ENCODE data around the gene NBPF6.
"Not testable (repeated sequence)": the region's sequence is repeated elsewhere in the genome, so short reads cannot be mapped to it uniquely, and the experiment has no call there.

Gene NBPF6, protein sequence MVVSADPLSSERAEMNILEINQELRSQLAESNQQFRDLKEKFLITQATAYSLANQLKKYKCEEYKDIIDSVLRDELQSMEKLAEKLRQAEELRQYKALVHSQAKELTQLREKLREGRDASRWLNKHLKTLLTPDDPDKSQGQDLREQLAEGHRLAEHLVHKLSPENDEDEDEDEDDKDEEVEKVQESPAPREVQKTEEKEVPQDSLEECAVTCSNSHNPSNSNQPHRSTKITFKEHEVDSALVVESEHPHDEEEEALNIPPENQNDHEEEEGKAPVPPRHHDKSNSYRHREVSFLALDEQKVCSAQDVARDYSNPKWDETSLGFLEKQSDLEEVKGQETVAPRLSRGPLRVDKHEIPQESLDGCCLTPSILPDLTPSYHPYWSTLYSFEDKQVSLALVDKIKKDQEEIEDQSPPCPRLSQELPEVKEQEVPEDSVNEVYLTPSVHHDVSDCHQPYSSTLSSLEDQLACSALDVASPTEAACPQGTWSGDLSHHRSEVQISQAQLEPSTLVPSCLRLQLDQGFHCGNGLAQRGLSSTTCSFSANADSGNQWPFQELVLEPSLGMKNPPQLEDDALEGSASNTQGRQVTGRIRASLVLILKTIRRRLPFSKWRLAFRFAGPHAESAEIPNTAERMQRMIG

DNA sequence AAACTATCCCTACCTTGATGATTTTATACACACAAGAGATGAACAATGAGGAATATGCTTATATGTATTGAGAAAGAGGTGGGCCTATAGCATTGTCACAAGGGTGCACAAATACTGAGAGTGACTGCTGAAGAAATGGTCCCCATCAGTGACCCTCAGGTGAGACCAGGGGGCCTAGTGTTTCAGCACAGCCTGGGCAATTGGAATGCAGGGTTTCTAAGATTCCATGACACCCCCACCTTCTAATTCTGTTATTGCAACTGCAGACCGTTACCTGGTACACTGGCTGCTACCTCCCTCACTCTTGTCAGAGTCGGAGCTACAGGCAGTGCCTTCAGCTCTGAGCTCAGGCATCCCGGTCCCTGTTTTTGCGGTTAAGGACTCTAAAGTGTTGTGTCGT lies at the start of gene NBPF6:
Gene NBPF6, plus strand, starts transcription at position 301 of the 400 bp plus-strand sequence. CDS start 259 bp downstream, outside the sequence.
- DNase-seq = not testable (repeated sequence)

DNA sequence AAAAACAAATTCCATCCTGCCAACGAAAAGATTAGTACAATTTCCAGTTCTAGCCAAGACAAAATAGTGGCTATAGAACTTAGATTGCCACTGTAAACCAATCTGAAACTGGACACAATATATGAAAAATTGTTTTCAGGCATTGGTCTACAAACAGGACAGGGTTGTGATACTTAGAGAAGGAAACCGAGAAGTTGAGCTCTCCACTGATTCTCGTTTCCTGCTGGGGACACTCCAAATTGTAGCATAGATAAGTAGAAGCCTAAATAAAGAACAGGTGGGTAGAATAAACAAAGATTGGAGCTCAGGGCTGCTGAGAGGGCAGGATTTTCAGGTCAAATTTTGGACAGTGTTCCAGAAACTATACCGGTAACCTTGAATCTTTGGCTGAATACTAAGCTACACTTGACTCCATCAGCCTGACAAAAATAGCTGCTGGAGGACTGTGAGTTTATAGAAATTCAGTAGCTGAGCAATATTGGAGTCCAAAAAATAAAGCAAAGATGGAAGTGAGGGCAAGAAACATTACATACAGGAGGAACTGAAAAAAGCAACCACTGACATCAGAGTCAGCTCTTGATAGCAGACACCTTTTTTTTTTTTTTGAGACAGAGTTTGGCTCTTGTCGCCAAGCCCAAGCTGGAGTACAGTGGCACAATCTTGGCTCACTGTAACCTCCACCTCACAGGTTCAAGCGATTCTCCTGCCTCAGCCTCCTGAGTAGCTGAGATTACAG lies 38.9 kb upstream of the NBPF6 start:
- DNase-seq = not testable (repeated sequence)

DNA sequence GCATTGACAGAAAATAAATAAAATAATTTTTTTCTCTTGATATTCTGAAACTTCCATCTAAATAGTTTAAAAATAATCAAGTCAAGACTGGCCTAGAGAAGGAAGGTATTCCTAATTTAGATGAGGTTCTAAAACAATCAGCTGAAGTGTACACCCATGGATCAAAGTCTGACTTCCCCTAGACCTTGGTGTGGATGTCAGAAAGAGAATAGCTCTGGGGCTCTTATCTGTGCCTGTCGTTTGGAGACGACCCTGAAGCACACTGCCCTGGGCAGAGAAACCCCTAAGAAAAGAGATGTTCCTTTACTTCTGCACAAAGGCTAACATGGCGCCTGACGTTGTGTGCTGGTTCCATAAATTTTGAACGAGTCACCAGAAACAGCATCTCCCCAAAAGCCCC lies 30.0 kb upstream of the NBPF6 start:
- not testable (repeated sequence) for DNase-seq

DNA sequence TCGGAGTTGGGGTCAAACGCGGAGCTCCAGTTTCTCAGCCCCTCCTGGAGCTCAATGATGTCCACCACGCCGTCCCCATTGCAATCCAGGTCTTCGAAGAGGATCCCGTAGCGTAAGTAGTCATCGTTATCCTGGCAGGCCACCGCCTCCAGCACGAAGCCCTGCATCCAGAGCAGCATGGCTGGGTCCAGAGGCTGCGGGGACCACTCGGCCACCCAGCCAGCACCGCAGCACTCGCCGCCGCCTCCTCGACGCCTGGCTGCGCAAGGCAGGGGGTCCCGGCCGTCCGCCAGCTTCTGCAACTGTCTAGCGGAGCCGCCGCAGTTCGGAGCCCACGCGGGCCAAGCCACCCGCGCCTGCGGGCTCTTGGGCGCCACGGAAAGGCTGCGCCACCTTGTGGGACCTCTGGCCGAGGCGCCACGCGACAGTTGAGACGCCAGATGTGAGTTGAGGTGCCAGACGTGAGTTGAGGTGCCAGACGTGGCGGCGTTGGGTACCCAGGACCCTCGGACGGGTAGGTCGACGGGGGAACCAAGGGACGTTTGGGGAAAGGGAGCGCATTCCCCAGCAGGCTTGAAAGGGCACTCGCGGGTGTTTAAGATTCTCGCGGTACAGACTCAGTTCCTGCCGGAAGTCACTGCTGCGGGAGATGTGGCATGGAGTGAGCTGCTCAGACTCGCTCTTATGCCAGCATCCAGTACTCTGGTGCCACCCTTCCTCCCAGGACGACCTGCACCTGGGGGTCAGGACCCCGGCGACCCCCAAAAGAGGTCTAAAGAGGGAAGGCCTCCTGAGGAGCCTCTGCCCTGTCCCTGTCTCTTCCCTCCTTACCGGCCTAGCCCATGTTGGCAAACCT lies 28.9 kb upstream of the NBPF6 start:
- not testable (repeated sequence) for DNase-seq

DNA sequence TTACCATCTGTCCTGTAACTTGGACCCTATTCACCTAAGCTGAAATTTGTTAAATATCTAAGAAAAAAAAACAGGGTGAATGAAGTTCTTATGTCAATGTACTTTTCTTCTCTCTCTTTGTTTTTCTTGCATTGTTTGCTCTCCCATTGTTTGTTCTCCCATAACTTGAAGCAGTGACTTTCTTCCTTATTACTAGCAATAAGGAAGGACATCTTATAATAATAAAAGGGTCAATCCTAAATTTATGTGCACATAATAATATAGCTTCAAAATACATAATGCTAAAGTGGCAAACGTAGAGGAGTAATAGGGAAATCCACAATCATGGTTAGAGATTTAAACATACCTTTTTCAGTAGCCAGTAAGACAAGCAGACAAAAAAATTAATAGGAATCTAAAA lies 23.3 kb upstream of the NBPF6 start:
- not testable (repeated sequence) for DNase-seq

DNA sequence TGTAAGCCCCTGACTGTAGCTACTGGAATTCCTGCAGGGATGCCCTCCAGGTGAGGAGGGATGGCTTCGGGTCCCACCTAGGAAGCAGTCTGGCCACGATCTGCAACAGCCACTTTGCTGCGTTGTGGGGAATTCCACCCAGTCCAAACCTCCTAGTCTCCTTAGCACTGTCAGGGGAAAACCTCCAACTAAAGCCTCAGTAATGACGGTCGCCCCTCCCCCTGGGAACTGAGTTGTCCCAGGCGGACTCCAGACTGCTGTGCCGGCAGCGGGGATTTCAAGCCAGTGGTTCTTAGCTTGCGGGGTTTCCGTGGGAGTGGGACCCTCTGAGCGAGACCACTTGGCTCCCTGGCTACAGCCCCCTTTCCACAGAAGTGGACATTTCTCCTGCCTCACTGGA lies 18.1 kb upstream of the NBPF6 start:
- not testable (repeated sequence) for DNase-seq

DNA sequence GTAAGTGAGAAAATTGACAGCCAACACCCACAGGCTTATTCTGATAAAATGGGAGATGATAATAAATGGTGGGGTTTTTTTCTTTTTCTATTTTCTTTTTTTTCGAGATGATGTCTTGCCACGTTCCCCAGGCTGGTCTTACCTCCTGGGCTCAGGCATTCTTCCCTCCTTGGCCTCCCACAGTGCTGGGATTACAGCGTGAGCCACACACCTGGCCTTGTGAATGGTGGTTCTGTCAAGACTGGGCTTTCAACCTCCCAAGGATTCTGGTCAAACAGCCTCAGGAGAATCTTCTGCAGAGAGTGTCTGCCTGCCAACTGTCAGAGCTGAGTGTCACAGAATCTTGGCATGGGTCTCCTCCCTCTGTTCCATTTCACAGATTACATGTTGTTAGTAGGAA lies 16.7 kb upstream of the NBPF6 start:
- not testable (repeated sequence) for DNase-seq

DNA sequence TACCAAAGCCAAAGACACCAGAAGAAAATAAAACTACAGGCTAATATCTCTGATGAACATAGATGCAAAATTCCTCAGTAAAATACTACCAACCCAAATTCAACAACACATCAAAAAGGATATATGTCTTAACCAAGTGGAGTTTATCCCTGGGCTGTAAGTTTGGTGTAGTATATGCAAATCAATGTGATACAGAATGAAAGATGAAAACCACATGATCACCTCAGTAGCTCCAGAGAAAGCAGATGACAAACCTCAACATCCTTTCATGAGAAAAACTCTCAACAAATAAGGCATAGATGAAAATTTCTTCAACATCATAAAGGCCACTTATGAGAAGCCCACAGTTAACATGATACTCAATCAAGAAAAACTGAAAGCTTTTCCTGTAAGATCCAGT lies 11.6 kb upstream of the NBPF6 start:
- not testable (repeated sequence) for DNase-seq

DNA sequence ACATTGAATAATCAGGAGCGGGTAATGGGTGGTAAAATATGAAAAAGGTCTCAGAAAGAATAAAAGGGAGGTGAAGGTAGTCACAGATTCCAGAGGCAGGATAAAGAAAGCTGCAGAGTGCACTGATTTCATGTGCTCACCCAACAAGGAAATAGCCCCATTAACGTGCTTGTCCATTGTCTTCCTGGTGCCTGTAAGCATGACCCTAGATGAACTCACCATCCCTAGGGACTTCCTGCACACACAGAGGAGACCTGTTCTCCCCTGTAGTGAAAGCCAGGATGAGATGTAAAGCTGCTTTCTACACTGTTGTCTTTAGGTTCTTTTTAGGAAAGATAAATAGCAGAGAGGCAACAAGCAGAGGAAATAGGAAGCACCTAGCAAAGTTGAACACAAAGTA lies 4.4 kb downstream of the NBPF6 start:
- DNase-seq = not testable (repeated sequence)

DNA sequence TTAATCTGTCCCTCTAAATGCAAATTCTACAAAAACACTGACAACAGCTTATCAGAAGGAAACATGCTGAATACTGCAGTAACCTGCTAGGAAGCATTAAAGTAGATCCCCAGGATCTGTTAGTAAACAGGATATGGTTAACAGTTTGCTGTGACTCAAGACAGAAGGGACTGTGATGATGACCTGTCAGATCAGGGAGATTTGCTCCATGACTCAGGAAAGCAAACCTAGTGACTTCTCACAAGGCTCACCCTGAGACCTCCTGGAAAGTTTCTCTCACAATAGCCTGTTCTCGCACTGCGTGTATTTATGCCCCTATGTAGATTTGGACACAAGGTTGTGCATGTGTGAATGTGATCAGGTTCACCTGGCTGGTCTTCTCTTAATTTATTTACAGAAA lies 8.5 kb downstream of the NBPF6 start:
- DNase-seq = not testable (repeated sequence)

DNA sequence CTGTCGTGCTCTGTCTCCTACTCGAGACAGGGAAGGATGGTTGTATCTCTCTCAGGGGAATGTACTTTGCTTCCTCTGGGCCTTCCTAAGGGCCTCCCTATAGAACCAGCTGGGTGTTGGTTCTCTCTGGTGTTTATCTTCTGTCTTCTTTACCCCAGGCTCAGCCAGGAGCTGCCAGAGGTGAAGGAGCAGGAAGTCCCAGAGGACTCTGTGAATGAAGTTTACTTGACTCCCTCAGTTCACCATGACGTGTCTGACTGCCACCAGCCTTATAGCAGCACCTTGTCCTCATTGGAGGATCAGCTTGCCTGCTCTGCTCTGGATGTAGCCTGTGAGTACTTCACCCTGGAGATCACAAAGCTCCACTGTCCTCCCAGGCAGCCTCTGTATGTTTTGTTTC lies 11.6 kb downstream of the NBPF6 start:
- not testable (repeated sequence) for DNase-seq

DNA sequence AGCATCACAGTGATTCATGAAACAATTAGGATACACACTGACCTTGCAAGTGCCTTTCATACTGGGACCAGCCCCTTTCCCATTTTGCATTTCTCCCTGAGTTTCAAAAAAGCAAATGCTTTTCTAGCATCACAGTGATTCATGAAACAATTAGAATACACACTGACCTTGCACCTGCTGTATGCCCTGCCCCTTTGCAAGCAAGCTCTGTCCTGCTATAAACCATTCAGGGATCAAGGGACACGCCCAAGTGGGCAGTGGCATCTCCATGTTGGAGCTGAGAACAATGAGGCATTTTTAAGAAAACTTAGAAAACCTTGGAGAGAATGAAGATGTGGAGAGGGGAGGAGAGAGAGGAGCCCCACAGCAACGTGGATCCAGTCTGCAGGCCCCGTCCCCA lies 13.8 kb downstream of the NBPF6 start:
- not testable (repeated sequence) for DNase-seq

DNA sequence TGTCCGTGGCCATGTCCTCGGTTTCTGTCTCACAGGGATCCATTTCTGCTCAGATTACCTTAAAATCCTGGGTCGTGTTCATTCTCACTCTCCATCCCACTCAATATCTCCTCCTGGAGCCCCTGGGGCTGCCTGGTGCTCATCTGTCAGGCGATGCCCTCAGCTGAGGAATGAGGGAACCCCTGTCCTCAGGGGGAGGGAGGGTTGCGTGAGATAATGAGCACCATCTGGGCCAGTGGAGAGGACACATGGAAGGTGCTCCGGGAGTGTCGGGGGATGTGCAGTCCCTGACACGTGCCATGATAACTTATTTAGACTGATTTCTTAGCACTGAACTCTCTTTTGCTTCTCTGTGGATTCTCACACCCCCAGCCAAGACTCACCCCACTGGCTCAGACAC lies 16.0 kb downstream of the NBPF6 start:
- not testable (repeated sequence) for DNase-seq

DNA sequence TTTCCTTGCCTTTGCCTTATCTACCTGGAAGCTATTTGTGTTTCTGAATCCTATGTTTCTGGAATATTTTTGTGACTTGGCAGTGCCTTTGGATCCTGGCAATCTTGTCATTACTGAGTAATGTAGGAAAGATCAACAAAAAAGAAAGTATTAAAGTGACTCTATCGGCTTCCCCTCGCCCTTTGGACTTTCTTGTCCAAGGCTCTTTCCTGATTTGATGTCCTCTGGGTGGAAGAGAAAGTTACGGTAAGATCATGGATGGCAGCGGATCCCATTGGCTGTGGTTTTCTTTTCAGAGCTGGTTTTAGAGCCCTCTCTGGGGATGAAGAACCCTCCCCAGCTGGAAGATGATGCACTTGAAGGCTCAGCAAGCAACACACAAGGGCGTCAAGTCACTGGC lies 17.0 kb downstream of the NBPF6 start:
- not testable (repeated sequence) for DNase-seq

DNA sequence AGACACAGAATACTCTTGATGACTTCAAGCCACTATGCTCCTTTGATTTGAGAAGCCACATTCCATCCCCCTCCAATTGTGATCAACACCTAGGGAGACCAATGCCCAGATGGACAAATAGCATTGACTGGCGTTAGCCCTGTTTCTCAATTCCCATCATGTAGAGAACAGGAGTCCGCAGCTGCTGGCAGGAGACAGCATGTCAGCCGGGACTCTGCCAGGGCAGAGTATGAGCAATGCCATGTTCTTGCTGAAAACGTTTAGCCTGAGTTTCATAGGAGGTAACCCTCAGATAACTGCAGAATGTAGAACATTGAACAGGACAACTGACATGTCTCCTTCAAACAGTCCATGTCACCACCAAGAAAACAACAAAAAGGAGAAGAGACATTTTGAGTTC lies 20.6 kb downstream of the NBPF6 start:
- not testable (repeated sequence) for DNase-seq

DNA sequence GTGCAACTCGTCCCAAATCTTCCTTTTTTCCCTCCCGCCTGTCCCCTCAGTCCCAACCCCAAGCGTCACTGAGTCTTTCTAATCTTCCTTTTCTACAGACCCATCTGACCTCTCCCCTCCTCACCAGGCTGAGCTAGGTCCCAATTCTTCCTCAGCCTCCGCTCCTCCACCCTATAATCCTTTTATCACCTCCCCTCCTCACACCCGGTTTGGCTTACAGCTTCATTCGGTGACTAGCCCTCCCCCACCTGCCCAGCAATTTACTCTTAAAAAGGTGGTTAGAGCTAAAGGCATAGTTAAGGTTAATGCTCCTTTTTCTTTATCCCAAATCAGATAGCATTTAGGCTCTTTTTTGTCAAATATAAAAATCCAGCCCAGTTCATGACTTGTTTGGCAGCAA lies 24.4 kb downstream of the NBPF6 start:
- not testable (repeated sequence) for DNase-seq

DNA sequence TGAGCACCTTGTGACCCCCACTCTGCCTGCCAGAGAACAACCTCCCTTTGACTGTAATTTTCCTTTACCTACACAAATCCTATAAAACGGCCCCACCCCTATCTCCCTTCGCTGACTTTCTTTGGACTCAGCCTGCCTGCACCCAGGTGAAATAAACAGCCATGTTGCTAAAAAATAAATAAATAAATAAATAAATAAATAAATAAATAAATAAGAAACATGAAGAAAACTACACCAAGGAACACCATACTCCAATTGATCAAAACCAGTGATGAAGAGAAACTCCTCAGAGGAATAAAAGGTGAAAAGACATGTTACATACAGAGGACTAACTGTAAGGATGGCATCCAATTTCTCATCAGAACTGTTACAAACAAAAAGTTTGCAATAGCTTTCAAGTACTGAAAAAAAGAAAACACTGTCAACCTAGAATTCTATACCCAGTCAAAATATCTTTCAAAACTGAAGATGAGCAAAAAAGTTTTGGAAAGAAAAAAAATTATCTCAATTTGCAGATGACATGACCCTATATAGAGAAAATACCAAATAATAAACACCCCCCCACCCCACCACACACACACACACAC lies 28.4 kb downstream of the NBPF6 start:
- no peak for DNase-seq

DNA sequence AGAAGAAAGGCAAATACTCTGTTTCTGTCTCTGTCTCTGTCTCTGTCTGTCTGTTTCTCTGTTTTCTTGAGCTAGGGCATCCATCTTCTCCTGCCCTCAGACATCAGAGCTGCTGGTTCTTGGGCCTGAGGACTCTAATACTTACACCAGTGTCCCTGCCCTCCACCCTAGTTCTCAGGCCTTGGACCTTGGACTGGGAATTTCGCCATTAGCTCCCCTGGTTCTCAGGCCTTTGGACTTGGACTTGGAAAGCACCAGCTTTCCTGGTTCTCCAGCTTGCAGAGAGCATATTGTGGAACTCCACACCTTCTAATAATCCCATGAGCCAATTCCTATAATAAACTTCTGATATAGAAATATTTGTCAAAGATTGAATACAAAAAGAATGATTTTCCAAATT lies 32.6 kb downstream of the NBPF6 start:
- no peak for DNase-seq

DNA sequence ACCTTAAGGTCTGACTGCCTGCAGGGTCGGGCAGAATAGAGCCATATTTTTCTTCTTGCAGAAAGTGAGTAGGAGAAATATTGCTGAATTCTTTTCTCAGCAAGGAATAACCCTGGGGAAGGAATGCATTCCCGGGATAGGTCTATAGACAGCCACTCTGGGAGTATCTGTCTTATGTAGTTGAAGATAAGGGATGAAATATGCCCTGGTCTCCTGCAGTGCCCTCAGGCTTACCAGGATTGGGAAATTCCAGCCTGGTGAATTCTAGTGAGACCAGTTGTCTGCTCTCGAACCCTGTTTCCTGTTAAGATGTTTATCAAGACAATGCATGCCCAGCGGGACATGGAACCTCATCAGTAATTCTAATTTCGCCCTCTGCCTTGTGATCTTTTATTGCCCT lies 35.8 kb downstream of the NBPF6 start:
- DNase-seq = not testable (repeated sequence)

DNA sequence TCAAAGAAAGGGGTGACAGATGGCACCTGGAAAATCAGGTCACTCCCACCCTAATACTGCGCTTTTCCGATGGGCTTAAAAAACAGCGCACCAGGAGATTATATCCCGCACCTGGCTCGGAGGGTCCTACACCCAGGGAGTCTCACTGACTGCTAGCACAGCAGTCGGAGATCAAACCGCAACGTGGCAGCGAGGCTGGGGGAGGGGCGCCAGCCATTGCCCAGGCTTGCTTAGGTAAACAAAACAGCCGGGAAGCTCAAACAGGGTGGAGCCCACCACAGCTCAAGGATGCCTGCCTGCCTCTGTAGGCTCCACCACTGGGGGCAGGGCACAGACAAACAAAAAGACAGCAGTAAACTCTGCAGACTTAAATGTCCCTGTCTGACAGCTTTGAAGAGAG lies 36.6 kb downstream of the NBPF6 start:
- not testable (repeated sequence) for DNase-seq

DNA sequence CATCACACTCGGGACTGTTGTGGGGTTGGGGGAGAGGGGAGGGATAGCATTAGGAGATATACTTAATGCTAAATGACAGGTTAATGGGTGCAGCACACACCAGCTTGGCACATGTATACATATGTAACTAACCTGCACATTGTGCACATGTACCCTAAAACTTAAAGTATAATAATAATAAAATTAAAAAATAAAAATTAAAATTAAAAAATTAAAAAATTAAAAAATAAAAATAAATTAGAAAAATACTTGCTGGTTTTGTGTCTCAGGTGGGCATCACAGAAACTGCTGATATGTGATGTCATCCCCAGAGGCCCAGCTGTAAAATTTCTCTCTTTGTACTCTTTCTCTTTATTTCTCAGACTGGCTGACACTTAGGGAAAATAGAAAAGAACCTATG lies 44.9 kb downstream of the NBPF6 start:
- not testable (repeated sequence) for DNase-seq

DNA sequence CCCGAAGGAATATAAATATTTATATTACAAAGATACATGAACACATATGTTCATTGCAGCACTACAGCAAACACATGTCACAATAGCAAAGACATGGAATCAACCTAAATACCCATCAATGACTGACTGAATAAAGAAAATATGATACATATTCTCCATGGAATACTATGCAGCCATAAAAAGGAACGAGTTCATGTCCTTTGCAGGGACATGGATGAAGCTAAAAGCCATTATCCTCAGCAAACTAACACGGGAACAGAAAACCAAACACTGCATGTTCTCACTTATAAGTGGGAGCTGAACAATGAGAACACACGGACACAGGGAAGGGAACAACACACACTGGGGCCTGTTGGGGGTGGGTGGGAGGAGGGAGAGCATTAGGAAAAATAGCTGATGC lies 46.7 kb downstream of the NBPF6 start:
- DNase-seq = not testable (repeated sequence)
